NT2/D1 (cell line): ENCODE data around the gene WDR86.

Source experiments
- SUZ12 ChIP-seq: IDR thresholded peaks from 2 replicates; pipeline ENCODE4 v1.6.1; 2011; ENCODE audit not compliant: insufficient read length, insufficient read depth; ENCODE audit errors: extremely low read depth
- ZNF274 ChIP-seq: IDR thresholded peaks from 2 replicates; pipeline ENCODE4 v1.6.1; 2011; ENCODE audit warnings: mild to moderate bottlenecking, low read depth, low read length

DNA sequence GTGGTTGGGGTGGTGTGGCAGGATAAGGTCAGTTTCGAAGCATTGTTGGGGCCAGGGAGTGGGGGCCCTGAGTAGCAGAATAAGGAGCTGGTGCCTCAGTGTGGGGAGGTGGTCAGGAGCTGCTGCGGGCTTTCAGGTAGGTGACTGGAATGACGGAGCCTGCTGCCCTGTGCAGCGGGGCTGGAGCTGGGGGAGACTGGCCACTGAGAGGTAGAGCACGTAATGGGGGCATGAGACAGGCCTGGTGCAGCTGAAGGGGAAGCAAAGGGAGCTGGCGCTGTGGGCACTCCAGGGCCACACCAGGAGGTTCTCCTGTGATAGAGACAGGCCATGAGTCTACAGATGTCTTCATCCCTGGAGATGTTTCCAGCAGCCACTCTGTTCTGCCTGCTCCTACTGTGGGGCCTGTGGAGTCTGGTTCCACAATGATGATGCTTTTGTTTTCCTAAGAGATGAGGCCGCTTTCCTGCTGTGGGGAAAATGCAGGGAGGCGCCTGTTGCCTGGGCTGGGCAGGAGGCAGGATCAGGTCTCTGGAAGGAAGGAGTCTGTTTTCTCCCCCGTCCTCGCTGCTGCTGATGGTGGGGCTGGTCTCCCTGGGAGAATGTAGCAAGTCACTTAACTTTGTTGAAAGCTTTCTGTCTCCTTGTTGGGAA lies 37.1 kb downstream of the WDR86 start:
- TF ChIP-seq ZNF274 (no peak), SUZ12 (no peak)
